ENCODE results near the gene PPFIBP1.

- TF ChIP-seq CTCF (optimal IDR thresholded peaks at IDR 0.05 in 1 of 3, IDR thresholded peaks at IDR 0.05 in 1 of 3, conservative IDR thresholded peaks at IDR 0.05 in 1 of 3; ENCODE audit: extremely low read depth in 1 of 3, insufficient read depth in 2 of 3, low read length in 3 of 3) (no peak), EZH2 (IDR thresholded peaks at IDR 0.05; ENCODE audit: low read length) (no peak)
These were observed 51.7 kb downstream of the PPFIBP1 start for GRCh38 chr12:27575762-27576118.
